HG03103 (cell line): ENCODE data around the gene TMEM174.

Source experiments
- ATAC-seq: cut with Tn5 transposase; IDR thresholded peaks from one replicate; pipeline ENCODE4 v1.9.1; 2021; ENCODE audit warnings: low read depth; ENCODE audit not compliant: unreplicated experiment

The TMEM174 gene

GRCh38 chr5:73172951-73173350, at the start of gene TMEM174:
TSS of gene TMEM174 (plus strand) at chr5:73173193. CDS start at chr5:73173244, 51 bp downstream.
- ATAC-seq: no peak

GRCh38 chr5:73125289-73125688, 47.7 kb upstream of the TMEM174 start:
- no peak for ATAC-seq

GRCh38 chr5:73126381-73126780, 46.6 kb upstream of the TMEM174 start:
- no peak for ATAC-seq

- ATAC-seq: no peak
Observed at GRCh38 chr5:73126957-73127356, 46.0 kb upstream of the TMEM174 start.

- ATAC-seq: no peak
Observed at GRCh38 chr5:73129143-73129542, 43.9 kb upstream of the TMEM174 start.

- ATAC-seq: no peak
Observed at GRCh38 chr5:73130811-73131210, 42.2 kb upstream of the TMEM174 start.

GRCh38 chr5:73131711-73132425, 41.1 kb upstream of the TMEM174 start:
- no peak for ATAC-seq

- ATAC-seq: no peak
Observed at GRCh38 chr5:73132759-73133158, 40.2 kb upstream of the TMEM174 start.

GRCh38 chr5:73135021-73135420, 38.0 kb upstream of the TMEM174 start:
- ATAC-seq: no peak

- ATAC-seq: no peak
Observed at GRCh38 chr5:73135429-73136054, 37.5 kb upstream of the TMEM174 start.

- ATAC-seq: no peak
Observed at GRCh38 chr5:73136055-73136562, 36.9 kb upstream of the TMEM174 start.

GRCh38 chr5:73137563-73138530, 35.1 kb upstream of the TMEM174 start:
- no peak for ATAC-seq

GRCh38 chr5:73139485-73139884, 33.5 kb upstream of the TMEM174 start:
- no peak for ATAC-seq

GRCh38 chr5:73140801-73141200, 32.2 kb upstream of the TMEM174 start:
- no peak for ATAC-seq

- no peak for ATAC-seq
Observed at GRCh38 chr5:73142035-73142434, 31.0 kb upstream of the TMEM174 start.

GRCh38 chr5:73143716-73144115, 29.3 kb upstream of the TMEM174 start:
- ATAC-seq: no peak

- no peak for ATAC-seq
Observed at GRCh38 chr5:73149540-73149939, 23.5 kb upstream of the TMEM174 start.

GRCh38 chr5:73150876-73151275, 22.1 kb upstream of the TMEM174 start:
- ATAC-seq: no peak

GRCh38 chr5:73151766-73152410, 21.1 kb upstream of the TMEM174 start:
- no peak for ATAC-seq
